ENCODE measurements around the gene EIF6.

EIF6 gene

GRCh38 chr20:35283441-35284266 is 918 bp downstream of the EIF6 start:
- H3K4me3 ChIP-seq (ENCODE audit: low read depth, low read length): peak overlapping the region; percentile 94
- no peak for TF ChIP-seq CTCF (IDR thresholded peaks at IDR 0.05; ENCODE audit: low read depth, low read length)

GRCh38 chr20:35281506-35282101 is 3.0 kb downstream of the EIF6 start:
- no peak for TF ChIP-seq CTCF (IDR thresholded peaks at IDR 0.05; ENCODE audit: low read depth, low read length)
- H3K4me3 ChIP-seq (ENCODE audit: low read depth, low read length): no peak overlapping the region

- no peak for TF ChIP-seq CTCF (IDR thresholded peaks at IDR 0.05; ENCODE audit: low read depth, low read length)
- no peak overlapping the region for H3K4me3 ChIP-seq (ENCODE audit: low read depth, low read length)
Measured at GRCh38 chr20:35280523-35280922, 4.0 kb downstream of the EIF6 start.

- no peak overlapping the region for H3K4me3 ChIP-seq (ENCODE audit: low read depth, low read length)
- no peak for TF ChIP-seq CTCF (IDR thresholded peaks at IDR 0.05; ENCODE audit: low read depth, low read length)
Measured at GRCh38 chr20:35279533-35280174, 4.9 kb downstream of the EIF6 start.

DNA sequence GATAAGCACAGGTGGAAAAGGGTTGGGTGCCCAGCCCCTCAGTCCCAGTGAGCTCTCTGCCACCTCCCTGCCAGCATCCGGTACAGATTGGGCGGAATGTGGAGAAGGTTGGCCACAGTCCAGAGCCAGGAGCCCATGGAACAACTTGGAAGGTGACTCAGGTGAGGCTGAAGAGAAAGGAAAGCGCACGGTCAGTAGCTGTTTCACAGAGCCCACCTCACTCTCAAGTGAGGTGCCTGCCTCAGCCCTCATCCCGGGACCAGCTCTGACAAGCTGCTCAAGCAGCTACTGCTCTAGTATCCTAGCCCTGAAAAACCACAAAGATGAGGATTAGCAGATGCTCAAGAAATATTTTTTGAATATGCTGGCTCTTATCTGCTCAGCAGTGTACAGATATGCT is 5.5 kb downstream of the EIF6 start:
- TF ChIP-seq CTCF (IDR thresholded peaks at IDR 0.05; ENCODE audit: low read depth, low read length): no peak
- H3K4me3 ChIP-seq (ENCODE audit: low read depth, low read length): no peak overlapping the region

DNA sequence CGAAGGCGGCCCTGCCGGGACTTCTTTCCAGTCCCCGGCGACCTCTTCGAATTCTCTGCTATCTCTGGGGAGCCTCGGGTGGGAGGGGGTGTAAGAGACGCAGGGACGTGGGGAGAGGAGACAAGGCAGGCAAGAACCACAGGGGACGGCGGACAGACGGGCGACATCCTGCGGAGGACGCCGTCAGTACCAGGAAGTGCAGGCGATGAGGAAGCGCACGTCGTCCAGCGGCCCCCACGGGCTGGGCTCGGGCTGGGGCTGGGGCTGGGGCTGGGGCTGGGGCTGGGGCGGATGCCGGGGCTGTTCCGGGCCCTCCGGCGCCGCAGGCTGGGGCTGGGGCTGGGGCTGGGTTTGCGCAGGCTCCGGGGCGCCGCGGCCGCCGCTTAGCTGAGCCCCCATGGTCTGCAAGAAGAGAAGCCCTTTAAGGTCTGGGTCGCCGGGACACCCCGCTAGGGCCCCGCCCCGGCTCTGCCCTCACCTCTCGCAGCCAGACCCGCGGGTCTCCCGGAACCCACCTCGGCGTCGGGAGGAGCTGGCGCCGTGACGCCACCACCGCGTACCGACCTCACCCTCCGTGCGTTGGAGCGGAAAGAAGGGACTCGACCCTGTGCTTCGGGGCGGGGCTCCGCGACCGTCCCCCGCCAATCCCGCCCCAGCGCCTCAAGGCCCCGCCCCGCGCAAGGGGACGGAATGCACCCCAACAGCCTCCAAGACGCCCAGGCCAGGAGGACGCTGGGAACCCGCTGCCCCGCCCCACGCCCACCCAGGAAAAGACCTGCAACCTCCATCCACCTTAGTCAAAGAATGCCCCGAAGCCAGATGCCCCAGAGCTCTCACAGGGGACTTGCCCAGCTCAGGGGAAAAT is 6.8 kb downstream of the EIF6 start, which contains the start of gene MMP24OS:
Gene MMP24OS, minus strand, starts transcription at position 592 of the 865 bp plus-strand sequence. Its CDS starts 193 bp downstream, at position 399.
- 0 out of 2 replicates have a peak, but pooled peaks have one; percentile 3 for TF ChIP-seq CTCF (IDR thresholded peaks at IDR 0.05; ENCODE audit: low read depth, low read length)
- peak within 1 kb of the TSS; percentile 76 for H3K4me3 ChIP-seq (ENCODE audit: low read depth, low read length)

Data from WI38 (cell line).